ENCODE results near the gene ITPRIPL2. TPM values are rescaled to one million over a fixed set of nuclear protein-coding genes. Genes with fewer than 3 reads are reported as not detected.

The ITPRIPL2 gene
- total RNA-seq, 1 donor from 2014 or later, result 58.4 TPM

Other genes starting within 250 kb of the ITPRIPL2 start
- 146 and 148 TPM in 2 replicates for gene SMG1, start 187.6 kb upstream of the ITPRIPL2 start, total RNA-seq
- not detected in 2 replicates for gene TMC7, start 130.0 kb upstream of the ITPRIPL2 start, total RNA-seq
- 21.6 and 22.0 TPM in 2 replicates for gene COQ7, start 46.4 kb upstream of the ITPRIPL2 start, total RNA-seq
- gene SYT17, start 54.3 kb downstream of the ITPRIPL2 start, total RNA-seq, result 1.3 and 1.9 TPM in 2 replicates
- not detected in 2 replicates for gene CLEC19A, start 171.8 kb downstream of the ITPRIPL2 start, total RNA-seq

Measured in activated CD4-positive, alpha-beta T cell treated with anti-CD3 and anti-CD28 coated beads, Interleukin-2, amount 10 ng/mL, durations not matched to agents 24 days and 14 days (primary cell).